ENCODE results near the gene OTULINL.

DNA sequence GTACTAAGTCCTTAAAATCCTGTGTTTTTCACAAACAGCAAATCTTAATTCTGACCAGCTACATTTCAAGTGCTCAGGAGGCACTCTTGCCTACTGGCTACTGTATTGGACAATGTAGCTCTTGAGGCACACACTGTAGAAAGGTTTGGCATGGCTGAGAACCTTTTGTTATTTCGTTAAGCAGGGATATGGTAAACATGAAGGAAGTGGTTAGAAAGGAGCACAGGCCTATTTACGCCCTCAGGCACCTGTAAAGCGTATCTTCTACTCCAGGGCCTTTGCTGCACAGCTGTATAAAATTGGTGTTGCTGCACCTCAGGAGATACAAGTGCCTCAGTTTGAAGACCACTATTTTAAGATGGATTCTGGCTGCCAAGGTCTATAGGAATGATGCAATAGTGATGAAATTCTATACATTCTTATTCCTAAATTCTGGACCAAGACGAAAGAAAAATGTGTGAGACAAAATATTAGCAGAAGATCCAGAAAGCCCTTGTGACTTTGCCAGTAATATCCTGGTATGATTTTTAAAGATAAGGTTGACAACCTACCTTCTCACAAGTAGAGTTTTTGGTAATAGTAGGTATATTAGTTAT, 73.7 kb downstream of the OTULINL start:
- TF ChIP-seq, protein P1, sequence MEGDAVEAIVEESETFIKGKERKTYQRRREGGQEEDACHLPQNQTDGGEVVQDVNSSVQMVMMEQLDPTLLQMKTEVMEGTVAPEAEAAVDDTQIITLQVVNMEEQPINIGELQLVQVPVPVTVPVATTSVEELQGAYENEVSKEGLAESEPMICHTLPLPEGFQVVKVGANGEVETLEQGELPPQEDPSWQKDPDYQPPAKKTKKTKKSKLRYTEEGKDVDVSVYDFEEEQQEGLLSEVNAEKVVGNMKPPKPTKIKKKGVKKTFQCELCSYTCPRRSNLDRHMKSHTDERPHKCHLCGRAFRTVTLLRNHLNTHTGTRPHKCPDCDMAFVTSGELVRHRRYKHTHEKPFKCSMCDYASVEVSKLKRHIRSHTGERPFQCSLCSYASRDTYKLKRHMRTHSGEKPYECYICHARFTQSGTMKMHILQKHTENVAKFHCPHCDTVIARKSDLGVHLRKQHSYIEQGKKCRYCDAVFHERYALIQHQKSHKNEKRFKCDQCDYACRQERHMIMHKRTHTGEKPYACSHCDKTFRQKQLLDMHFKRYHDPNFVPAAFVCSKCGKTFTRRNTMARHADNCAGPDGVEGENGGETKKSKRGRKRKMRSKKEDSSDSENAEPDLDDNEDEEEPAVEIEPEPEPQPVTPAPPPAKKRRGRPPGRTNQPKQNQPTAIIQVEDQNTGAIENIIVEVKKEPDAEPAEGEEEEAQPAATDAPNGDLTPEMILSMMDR (tag by site-specific recombination; IDR thresholded peaks at IDR 0.05): no peak
- TF ChIP-seq ZNF391 (tag by site-specific recombination; IDR thresholded peaks at IDR 0.05; ENCODE audit: borderline replicate concordance, low read depth): no peak
- TF ChIP-seq, protein P2, sequence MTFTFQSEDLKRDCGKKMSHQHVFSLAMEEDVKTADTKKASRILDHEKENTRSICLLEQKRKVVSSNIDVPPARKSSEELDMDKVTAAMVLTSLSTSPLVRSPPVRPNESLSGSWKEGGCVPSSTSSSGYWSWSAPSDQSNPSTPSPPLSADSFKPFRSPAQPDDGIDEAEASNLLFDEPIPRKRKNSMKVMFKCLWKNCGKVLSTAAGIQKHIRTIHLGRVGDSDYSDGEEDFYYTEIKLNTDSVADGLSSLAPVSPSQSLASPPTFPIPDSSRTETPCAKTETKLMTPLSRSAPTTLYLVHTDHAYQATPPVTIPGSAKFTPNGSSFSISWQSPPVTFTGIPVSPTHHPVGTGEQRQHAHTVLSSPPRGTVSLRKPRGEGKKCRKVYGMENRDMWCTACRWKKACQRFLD (tag by site-specific recombination; IDR thresholded peaks at IDR 0.05): no peak
- no peak for TF ChIP-seq ZNF670 (tag by site-specific recombination; IDR thresholded peaks at IDR 0.05; ENCODE audit: low read depth)
- TF ChIP-seq ZSCAN23 (tag by site-specific recombination; IDR thresholded peaks at IDR 0.05): no peak
